ENCODE results near the gene KAT5.
"Not testable (repeated sequence)": the region's sequence is repeated elsewhere in the genome, so short reads cannot be mapped to it uniquely, and the experiment has no call there.

The KAT5 gene

GRCh38 chr11:65711785-65712632 is at the start of gene KAT5:
TSS of gene KAT5 (plus strand) at chr11:65712252. CDS start at chr11:65712268, 16 bp downstream.
- peak; percentile 97 for DNase-seq (ENCODE audit: low read depth)

DNA sequence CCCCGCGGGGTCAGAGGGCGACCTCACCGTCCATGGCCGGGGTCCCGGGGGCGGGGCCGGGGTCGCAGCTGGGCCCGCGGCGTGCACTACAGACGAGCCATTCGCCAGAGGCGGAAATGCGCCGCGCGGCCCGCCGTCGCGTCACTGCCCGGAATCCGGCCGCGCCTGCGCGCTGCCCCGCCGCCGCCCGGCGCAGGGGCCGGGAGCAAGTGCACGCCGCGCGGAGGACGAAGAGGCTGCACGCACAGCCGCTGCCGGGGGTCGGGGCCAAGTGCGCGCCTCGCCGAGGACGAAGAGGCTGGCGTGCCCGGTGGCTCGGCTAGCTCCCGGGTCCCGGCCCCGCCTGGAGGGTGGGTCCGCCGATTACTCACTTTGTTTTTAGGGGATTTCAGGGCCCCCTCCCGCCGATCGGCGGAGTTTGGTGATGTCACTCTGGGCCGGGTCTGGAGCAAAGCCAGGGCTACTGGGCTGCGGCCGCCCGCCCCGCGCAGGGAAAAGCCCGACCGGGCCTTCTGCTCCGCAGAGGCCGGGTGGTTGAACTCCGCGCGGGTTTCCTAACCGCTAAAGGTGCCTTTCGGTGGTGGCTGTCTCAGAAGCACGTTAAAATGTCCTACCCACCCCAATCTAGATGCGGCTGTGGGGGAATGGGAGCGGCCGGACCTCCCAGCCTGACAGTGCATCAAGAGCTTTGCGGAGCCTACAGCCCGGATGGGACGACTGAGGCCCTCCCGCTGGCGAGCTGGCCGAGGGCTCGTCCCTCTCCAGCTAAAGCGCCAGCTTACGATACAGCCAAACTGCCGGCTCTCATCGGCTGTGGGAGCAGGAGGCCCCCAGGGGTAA is 49.0 kb upstream of the KAT5 start, which contains the start of gene RELA:
Gene RELA, minus strand, starts transcription at position 118 of the 840 bp plus-strand sequence. Its CDS starts 84 bp downstream, at position 34.
- peak; percentile 95 for DNase-seq (ENCODE audit: low read depth)

DNA sequence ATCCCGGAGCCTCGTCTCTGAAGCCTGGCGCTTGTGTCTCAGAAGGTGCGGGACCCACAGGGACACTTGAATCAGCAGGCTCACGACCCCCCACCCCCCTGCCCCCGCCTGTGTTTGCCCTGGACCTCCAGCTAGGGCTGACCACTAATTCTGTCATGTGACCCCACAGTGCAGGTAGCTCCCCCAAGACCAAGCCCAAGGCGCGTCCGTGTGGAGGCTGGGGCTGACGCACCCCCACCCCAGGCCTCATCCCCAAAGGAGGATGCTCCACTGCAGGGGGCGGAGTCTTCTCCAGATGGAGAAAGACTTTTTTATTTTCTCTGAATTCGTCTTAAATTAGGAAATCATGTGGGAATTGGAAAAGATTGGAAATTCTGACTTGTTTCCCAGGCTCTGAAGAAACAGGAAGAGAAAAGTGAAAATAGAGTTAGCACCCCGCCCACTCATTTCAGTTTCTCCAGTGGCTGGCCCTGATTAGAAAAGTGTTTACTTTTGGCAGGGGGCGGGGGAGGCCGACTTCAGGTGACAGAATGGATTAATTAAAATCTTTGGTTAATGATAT is 48.3 kb upstream of the KAT5 start:
- DNase-seq (ENCODE audit: low read depth) = peak; percentile 45

DNA sequence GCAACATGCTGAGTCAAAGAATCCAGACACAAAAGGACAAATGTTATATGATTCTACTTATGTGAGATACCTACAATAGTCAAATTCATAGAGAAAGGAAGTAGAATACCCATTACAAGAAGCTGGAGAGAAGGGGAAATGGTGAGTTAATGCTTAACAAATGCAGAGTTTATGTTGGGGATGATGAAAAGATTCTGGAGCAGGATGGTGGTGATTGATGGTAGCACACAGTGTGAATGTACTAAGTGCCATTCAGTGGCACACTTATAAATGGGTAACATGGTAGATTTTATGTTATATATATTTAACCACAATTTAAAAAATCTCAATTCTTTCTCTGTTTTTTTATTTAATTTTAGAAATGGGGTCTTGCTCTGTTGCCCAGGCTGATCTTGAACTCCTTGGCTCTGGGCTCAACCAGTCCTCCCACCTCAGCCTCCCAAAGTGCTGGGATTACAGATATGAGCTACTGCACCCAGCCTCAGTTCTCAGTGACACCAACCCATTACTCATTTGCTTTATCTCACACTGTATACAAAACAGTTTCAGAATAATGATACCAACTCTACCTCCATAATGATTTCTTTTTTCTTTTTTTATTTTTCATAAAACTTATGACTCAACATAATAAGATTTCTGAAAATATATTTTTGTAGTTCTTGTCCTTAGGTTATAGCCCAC is 39.7 kb upstream of the KAT5 start:
- DNase-seq (ENCODE audit: low read depth) = no peak

GRCh38 chr11:65672982-65673381 is 39.1 kb upstream of the KAT5 start:
- DNase-seq (ENCODE audit: low read depth) = no peak

DNA sequence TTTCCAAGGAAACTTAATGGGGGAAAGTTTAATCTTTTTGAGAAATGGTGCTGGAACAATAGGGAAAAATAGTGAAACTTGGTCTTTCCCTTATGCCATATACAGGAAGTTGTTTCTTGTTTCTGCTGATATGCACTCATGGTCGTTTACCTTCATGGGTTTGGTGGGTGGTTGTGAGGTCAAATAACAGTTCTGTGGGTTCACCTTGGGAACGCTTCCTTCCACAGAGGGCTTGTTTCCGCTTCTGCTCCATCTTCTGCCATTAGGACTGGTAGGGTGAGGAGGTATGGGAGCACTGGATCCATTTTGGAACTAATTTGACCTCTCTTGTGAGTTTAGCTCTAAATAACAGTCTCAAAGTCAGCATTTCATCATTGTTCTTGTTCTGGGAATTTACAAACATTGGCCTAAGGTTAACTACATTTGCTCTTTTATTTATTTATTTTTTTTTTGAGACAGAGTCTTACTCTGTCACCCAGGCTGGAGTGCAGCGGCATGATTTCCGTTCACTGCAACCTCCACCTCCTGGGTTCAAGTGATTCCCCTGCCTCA is 31.8 kb upstream of the KAT5 start:
- no peak for DNase-seq (ENCODE audit: low read depth)

DNA sequence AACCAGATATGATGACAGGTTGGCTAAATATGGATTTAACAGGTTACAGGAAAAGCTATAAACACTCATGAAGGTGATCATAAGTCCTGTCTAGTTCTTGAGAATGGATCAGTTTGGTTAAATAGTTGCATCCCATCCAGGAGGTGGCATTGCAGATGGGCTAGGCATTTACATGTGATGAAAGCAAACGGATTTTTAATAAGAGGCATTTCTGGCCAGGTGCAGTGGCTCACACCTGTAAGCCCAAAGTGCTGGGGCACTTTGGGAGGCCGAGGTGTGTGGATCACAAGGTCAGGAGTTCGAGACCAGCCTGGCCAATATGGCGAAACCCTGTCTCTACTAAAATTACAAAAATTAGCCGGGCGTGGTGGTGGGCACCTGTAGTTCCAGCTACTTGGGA is 28.6 kb upstream of the KAT5 start:
- not testable (repeated sequence) for DNase-seq (ENCODE audit: low read depth)

GRCh38 chr11:65685981-65686380 is 26.1 kb upstream of the KAT5 start:
- no peak for DNase-seq (ENCODE audit: low read depth)

DNA sequence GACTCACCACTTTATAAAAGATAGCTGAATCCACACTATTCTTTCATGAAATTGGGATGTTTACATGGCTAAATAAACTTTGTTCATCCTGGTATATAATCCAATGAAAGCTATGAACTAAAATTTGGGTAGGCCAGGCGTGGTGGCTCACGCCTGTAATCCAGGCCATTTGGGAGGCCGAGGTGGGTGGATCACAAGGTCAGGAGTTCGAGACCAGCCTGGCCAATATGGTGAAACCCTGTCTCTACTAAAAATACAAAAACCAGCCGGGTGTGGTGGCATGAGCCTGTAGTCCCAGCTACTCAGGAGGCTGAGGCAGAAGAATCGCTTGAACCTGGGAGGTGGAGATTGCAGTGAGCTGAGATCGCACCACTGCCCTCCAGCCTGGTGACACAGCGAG is 20.2 kb upstream of the KAT5 start:
- not testable (repeated sequence) for DNase-seq (ENCODE audit: low read depth)

- DNase-seq (ENCODE audit: low read depth) = no peak
Observed at GRCh38 chr11:65692367-65692766, 19.7 kb upstream of the KAT5 start.

DNA sequence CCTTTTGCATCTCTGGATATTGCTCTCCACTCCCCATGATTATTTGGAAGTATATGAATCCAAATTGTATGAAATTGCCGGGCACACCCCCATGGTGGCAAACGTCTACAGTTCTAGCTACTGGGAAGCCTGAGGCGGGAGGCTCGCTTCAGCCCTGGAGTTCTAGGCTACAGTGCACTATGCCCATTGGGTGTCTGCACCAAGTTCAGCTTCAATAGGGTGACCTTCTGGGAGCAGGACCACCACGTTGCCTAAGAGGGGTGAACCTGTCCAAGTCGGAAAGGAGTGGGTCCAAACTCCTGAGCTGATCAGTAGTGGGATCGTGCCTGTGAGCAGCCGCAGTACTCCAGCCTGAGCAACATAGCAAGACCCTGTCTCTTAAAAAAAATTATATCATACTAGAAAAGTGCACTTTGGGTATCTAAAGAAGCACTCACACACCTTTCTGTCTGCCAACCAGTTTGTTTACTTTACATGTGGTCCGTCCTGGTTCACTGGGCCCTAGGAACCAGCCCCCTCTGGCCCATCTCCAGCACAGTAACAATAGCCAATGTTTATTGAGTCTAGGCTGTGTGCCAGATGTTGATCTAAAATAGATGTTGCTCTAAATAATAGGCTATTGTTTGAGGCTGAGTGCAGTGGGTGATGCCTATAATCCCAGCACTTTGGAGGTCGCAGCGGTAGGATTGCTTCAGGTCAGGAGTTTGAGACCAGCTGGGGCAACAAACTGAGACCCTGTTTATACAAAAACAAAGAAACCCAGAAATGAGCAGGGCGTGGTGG is 16.4 kb upstream of the KAT5 start:
- DNase-seq (ENCODE audit: low read depth) = no peak

- DNase-seq (ENCODE audit: low read depth) = no peak
Observed at GRCh38 chr11:65696802-65697552, 15.1 kb upstream of the KAT5 start.

- no peak for DNase-seq (ENCODE audit: low read depth)
Observed at GRCh38 chr11:65698205-65698604, 13.8 kb upstream of the KAT5 start.

DNA sequence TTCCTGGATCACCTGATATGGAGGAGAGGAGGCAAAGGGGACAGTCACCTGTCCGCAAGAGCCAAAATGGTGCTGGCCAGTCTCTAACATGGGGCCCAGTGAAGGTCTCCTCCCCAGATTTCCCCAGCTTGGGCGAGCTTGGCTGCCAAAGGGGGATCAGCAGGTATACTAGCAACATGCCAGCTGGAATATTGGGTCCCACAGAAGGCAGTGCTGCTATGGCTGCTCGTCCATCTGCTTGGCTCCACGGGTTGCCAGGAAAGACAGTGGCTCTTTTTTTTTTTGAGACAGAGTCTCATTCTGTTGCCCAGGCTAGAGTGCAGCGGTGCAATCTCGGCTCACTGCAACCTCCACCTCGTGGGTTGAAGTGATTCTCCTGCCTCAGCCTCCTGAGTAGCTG is 12.7 kb upstream of the KAT5 start:
- DNase-seq (ENCODE audit: low read depth) = no peak

DNA sequence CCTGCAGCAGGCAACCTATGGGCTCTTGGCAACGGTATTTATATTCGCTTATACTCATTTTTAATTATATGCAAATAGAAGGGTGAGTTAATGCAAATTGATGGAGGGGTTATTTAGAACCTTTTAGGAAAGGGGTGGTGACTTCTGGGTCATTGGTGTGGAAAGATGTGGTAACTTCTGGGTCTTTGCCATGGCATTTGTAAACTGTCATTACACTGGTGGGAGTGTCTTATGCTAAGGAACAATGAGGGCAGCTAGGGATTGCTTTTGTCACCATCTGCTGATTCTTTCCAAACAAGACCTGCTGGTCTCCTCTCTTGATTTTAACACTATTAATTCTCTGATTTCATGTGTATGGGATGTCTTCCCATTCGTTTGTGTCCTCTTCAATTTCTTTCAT is 11.7 kb upstream of the KAT5 start:
- no peak for DNase-seq (ENCODE audit: low read depth)

DNA sequence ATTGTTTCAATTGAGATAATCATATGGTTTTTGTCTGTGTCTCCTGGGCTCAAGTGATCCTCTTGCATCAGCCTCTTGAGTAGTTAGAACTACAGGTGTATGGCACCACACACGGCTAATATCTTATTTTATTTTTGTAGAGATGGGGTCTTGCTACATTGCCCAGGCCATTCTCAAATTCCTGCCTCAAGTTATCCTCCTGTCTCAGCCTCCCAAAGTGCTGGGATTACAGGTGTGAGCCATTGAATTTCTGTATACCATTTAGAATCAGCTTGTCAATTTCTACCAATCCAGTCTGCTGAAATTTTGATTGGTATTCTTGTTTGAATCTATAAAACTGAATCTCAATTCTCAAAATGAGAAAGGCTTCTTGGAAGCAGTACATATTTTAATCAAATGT is 10.4 kb upstream of the KAT5 start:
- DNase-seq (ENCODE audit: low read depth) = no peak

GRCh38 chr11:65703846-65704245 is 8.2 kb upstream of the KAT5 start:
- no peak for DNase-seq (ENCODE audit: low read depth)

GRCh38 chr11:65706303-65706763 is 5.7 kb upstream of the KAT5 start:
- DNase-seq (ENCODE audit: low read depth) = peak; percentile 72

DNA sequence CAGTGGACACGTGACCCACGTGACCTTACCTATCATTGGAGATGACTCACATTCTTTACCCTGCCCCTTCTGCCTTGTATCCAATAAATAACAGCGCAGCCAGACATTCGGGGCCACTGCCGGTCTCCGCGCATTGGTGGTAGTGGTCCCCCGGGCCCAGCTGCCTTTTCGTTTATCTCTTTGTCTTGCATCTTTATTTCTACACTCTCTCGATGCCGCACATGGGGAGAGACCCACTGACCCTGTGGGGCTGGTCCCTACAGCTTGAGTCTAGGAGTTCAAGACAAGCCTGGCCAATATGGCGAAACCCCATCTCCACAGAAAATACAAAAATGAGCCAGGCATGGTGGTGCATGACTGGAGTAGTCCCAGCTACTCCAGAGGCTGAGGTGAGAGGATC is 5.0 kb upstream of the KAT5 start:
- DNase-seq (ENCODE audit: low read depth) = not testable (repeated sequence)

DNA sequence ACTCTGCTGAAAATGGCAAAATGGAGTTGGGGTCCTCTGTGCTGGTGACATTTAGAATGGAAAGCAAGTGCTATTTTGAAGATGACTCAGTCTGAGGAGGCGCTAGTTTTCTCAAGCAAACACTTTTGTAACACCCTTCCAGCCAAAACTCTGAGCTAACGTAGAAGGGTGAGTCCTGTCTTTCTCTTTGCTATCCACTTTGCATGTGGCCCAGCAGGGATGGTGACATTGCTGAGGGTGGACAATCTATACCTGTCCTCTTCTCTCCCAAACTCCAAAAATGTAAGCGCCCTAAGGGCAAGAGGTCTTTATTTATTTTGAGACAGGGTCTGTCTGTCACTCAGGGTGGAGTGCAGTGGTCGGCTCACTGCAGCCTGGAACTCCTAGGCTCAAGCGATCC is 3.6 kb upstream of the KAT5 start:
- DNase-seq (ENCODE audit: low read depth) = no peak

Data from activated T-cell treated with anti-CD3 and anti-CD28 coated beads for 48 hours (primary cell).